ENCODE measurements around the gene CD82.

The CD82 gene

GRCh38 chr11:44602891-44603310, 37.4 kb downstream of the CD82 start:
- no peak for FAIRE-seq

- FAIRE-seq, result no peak
These were observed 38.7 kb downstream of the CD82 start for GRCh38 chr11:44604171-44604581.

DNA sequence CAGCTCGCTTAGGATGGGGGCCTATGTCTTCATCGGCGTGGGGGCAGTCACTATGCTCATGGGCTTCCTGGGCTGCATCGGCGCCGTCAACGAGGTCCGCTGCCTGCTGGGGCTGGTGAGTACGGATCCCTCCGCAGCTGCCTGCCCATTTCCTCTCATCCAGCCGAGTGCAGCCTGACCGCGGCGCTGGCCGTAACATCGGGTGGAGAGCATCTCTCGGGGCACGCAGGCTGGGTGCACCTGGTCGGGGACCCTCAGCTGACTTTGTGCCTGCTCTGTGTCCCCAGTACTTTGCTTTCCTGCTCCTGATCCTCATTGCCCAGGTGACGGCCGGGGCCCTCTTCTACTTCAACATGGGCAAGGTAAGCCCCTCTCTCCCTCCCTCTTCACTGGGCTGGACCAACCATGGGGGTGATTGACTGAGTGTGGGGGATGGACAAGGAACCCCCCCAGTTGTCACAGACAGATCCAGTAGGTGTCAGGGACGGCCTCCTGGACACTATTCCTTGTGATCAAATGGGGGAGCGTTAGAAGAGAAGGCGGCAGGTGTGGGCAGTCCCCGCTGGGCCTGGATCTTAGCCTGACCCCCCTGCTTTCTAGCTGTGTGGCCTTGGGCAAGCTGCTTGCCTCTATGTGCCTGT, 39.7 kb downstream of the CD82 start:
- FAIRE-seq, result no peak

DNA sequence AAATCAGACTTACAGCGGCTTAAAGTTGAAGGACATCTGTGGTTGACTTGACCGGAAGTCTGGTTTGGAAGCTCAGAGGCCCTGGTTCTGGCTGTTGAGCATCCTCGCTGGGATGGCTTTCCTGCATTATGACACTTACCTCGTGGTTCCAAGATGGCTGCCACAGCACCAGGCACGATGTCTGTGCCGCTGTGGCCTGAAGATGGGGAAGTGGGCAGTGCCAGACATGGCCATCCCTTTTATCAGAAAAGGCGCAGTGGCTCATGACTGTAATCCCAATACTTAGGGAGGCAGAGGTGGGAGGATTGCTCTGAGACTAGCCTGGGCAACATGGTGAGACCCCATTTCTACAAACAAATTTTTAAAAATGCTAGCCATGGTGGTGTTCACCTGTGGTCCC, 40.5 kb downstream of the CD82 start:
- FAIRE-seq, result no peak

DNA sequence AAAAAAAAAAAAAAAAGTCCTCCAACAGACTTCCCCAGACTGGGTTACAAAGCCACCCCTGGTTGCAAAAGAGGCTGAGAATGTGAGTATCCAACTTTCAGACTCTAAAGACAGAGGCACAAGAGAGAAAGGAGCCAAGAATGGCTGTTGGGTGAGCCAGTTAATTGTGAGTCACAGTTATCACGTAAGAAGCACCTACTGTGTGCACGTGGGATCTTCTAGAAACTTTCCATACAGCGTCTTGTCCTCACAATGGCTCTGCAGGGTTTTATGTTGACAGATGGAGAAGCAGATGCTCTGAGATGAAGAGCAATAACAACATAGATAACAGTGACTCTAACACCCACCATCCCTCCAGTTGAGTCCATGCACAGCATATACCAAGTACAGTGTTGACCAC, 41.0 kb downstream of the CD82 start:
- FAIRE-seq, result no peak

DNA sequence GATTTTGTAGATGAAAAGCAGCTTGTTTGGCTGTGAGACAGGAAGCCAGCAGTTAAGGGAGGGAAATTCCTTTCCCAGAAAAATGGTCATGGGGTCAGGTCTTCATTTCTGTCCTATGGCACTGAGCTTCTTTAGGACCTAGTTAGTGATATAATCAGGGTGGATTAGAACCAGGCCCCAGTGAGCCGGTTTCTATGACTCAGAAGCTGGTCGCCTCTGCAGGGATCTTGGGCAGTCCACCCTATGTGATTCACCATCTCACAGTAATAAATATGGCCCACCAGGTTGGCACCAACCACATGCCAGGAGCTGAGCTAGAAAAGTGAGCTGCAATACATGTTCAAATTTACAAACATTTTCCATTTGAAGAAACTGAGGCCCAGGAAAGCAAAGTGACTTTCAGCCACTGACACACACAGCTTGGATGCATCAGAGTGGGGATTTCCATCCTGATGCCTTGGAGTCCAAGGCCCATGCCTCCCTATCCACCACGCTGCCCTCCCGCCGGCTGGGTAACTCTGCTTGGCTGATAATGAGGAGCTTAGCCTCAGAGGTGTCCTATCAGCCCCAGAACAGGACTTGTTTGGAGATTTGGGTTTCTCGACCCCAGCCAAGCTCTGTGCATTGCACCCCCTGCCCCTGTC, 42.0 kb downstream of the CD82 start:
- FAIRE-seq, result no peak

GRCh38 chr11:44607987-44608386, 42.5 kb downstream of the CD82 start:
- no peak for FAIRE-seq

DNA sequence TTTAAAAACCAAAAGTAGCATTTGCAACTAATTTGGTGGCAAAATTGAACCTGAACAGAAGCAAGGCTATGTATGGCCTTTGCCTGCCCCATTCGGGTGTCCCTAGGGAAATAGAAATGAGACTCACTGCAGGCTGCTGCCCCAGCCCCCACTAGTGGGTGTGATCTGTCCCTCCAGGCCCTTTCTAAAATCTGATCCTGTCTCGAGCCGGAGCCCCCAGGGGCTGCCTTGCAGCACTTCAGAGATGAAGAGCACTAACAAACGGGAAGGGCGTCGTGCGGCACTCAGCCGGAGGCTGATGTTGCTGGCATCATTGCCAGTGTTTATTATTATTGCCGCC, 43.2 kb downstream of the CD82 start:
- no peak for FAIRE-seq

DNA sequence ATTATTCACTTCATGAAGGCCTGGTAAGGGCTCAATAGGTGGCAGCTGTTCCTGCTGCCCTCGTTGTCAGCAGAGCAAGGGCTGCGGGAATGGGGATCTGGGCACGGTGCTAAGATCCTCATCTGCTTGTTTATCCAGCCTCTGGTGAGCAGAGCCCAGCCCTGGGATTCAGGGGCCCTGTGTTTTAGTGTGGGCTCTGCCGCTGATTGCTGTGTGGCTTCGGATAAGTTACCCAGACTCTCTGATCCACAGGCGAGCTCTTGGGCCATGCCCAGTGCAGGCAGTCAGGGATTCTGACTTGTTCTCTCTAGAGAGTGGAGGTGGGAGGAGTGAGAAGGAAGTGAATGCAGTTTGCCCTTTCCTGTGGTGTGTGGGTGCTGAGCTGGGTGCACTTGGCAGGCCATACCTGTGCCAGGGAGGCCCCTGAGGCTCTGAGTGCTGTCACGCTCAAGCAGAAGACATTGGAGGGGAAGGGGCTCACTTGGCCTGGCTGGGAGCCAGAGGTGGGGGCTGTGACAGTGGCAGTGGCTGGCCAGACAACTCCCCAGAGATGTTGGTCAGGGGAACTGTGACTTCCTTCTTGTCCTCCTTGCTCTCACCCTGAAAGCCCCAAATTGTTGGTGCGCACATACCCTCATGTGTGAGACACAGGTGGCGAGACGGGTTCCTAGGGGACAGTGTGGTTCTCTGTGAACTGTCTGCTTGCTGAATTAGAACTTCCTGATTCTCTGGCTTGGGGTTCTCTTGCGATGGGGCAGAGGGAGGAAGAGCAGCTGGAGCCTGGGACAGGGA, 43.7 kb downstream of the CD82 start:
- FAIRE-seq, result no peak

DNA sequence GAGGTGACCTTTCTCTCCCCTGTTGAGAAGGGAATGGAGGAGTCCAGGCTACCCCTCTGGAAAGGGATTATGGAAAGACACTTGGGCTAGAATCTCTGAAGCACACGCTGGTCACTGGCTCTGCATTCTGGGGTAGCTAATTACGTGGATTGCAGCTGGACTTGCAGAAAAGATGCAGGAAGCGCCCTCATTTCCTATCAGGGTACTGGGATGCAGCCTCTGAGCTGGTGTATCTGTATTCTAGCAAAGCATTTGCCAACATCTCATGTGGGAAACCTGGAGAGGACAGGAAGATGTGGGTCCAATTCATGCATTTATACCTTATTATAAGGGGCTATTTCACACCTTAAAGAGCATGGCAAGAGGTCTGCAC, 44.3 kb downstream of the CD82 start:
- FAIRE-seq, result no peak

DNA sequence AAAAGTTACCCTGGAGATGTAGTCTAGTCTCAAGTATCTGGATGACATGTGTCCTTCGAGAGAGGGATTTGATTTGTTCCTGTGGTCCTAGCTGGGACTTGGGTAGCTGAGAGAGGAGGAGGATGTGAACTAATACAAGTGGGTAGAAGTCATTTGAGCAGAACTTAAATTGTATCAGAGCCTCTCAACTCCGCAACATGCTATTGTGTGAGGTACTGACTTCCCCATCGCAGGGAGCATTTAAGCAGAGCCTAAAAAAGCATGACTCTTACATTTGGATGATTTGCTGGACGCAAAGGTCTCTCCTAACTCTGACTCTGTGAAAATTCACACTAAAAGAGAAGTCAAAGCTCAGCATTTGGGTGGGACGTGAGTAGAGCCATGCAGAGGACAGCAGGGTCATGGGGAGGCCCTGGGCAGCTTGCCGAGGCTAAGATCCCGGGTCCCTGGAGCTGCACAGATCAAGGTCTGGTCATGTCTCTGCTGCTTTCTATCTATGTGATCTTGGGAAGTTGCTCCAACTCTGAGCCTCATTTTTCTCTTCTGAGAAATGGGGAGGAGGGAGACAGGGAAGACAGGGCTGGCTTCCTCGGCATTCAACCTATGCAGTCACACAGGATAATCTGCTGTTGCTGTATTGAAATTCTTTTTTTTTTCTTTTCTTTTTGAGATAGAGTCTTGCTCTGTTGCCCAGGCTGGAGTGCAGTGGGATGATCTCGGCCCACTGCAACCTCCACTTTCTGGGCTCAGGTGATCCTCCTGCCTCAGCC, 44.9 kb downstream of the CD82 start:
- no peak for FAIRE-seq

DNA sequence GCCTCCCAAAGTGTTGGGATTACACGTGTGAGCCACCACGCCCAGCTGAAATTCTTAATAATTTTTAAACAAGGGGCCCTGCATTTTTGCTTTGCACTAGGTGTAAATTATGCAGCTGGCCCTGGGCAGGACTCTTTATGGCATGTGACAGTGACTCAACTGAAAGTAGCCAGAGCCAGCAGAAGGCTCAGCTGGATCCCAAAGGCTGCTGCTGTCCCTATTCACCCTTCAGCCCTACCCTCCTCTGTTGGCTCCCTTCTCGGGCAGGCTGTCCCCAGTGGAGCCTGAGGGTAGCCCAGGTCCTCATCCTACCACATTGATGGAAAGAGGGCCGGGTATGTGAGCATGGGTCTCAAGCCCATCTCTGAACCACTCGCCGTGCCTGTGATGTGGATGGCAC, 45.6 kb downstream of the CD82 start:
- no peak for FAIRE-seq

- FAIRE-seq, result no peak
These were observed 46.4 kb downstream of the CD82 start for GRCh38 chr11:44611687-44612434.

- FAIRE-seq, result no peak
These were observed 47.7 kb downstream of the CD82 start for GRCh38 chr11:44613153-44613552.

GRCh38 chr11:44614281-44614775, 48.9 kb downstream of the CD82 start:
- no peak for FAIRE-seq

GRCh38 chr11:44615041-44615755, 49.7 kb downstream of the CD82 start:
- FAIRE-seq, result no peak

GRCh38 chr11:44615913-44616791, 50.7 kb downstream of the CD82 start:
- FAIRE-seq, result no peak

GRCh38 chr11:44617671-44618461, 52.4 kb downstream of the CD82 start:
- FAIRE-seq, result no peak

GRCh38 chr11:44618561-44619425, 53.3 kb downstream of the CD82 start:
- FAIRE-seq, result no peak
